NCI-H345 treated with DMSO at 0.1 percent for 48 hours (cell line): Measurements from ENCODE around the gene DMD.
A peak's percentile ranks its signal among the peaks of the same experiment; 100 is the strongest.
"Not testable (repeated sequence)": the region's sequence is repeated elsewhere in the genome, so short reads cannot be mapped to it uniquely, and the experiment has no call there.

ENCODE experiments used
- DNase-seq: peaks from one replicate; lab custom pipeline; 2025; ENCODE audit not compliant: unreplicated experiment; lab: John Stamatoyannopoulos, UW

DMD gene

GRCh38 chrX:31378973-31379372 lies 1832.4 kb downstream of the DMD start:
- not testable (repeated sequence) for DNase-seq

GRCh38 chrX:31377821-31378220 lies 1833.5 kb downstream of the DMD start:
- not testable (repeated sequence) for DNase-seq

GRCh38 chrX:31376408-31377022 lies 1834.8 kb downstream of the DMD start:
- DNase-seq = no peak

- no peak for DNase-seq
Measured at GRCh38 chrX:31374786-31375185, 1836.6 kb downstream of the DMD start.

- no peak for DNase-seq
Measured at GRCh38 chrX:31371956-31372355, 1839.4 kb downstream of the DMD start.

GRCh38 chrX:31367816-31368215 lies 1843.5 kb downstream of the DMD start:
- no peak for DNase-seq

GRCh38 chrX:31366041-31366440 lies 1845.3 kb downstream of the DMD start:
- no peak for DNase-seq

GRCh38 chrX:31356275-31357212 lies 1854.8 kb downstream of the DMD start:
- DNase-seq = no peak

- no peak for DNase-seq
Measured at GRCh38 chrX:31355206-31355955, 1856.0 kb downstream of the DMD start.

- no peak for DNase-seq
Measured at GRCh38 chrX:31353095-31353494, 1858.3 kb downstream of the DMD start.

GRCh38 chrX:31350808-31351074 lies 1860.6 kb downstream of the DMD start:
- DNase-seq = no peak

GRCh38 chrX:31349515-31349914 lies 1861.8 kb downstream of the DMD start:
- DNase-seq = peak; percentile 33

GRCh38 chrX:31340587-31340986 lies 1870.8 kb downstream of the DMD start:
- no peak for DNase-seq

GRCh38 chrX:31338991-31339350 lies 1872.4 kb downstream of the DMD start:
- DNase-seq = no peak

- no peak for DNase-seq
Measured at GRCh38 chrX:31337332-31337731, 1874.0 kb downstream of the DMD start.

GRCh38 chrX:31336419-31336818 lies 1874.9 kb downstream of the DMD start:
- DNase-seq = no peak

- DNase-seq = no peak
Measured at GRCh38 chrX:31334997-31335396, 1876.4 kb downstream of the DMD start.

GRCh38 chrX:31333165-31333831 lies 1878.1 kb downstream of the DMD start:
- DNase-seq = no peak

GRCh38 chrX:31331928-31332327 lies 1879.4 kb downstream of the DMD start:
- DNase-seq = no peak

GRCh38 chrX:31331015-31331414 lies 1880.3 kb downstream of the DMD start:
- no peak for DNase-seq

- no peak for DNase-seq
Measured at GRCh38 chrX:31329298-31329697, 1882.1 kb downstream of the DMD start.
